WI38 (cell line): ENCODE results near the gene MCCC1.

Experiments used
- H3K4me3 ChIP-seq: 2 replicates; pipeline ENCODE4 v1.5.1; 2011; ENCODE audit warnings: low read depth, mild to moderate bottlenecking, control low read depth, low read length
- TF ChIP-seq, protein P1 (sequence below): IDR thresholded peaks from 2 replicates; pipeline ENCODE4 v1.5.1; 2012; ENCODE audit warnings: low read depth, mild to moderate bottlenecking, control low read depth, low read length

The MCCC1 gene

DNA sequence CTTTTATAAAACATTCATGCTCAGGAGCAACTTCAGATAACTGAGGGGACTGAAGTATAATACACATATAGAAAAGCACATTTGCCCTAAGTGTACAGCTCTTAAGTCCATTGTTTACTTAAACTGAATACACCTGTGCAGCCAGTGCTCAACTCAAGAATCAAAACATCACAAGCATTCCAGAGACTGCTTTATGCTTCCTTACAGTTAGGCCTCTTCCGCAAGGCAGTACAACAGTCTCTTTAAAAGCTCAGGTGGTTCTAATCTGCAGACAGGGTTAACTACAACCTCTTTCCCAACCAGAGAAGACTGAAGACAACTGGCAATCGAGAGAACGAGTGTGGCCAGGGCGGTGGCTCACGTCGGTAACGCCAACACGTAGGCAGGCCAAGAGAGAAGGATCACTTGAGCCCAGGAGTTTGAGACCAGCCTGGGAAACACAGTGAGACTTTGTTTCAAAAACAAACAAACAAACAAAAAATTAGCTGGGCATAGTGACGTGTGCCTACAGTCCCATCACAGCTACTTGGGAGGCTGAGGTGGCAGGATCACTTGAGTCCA is 16.9 kb downstream of the MCCC1 start:
- TF ChIP-seq, protein P1, sequence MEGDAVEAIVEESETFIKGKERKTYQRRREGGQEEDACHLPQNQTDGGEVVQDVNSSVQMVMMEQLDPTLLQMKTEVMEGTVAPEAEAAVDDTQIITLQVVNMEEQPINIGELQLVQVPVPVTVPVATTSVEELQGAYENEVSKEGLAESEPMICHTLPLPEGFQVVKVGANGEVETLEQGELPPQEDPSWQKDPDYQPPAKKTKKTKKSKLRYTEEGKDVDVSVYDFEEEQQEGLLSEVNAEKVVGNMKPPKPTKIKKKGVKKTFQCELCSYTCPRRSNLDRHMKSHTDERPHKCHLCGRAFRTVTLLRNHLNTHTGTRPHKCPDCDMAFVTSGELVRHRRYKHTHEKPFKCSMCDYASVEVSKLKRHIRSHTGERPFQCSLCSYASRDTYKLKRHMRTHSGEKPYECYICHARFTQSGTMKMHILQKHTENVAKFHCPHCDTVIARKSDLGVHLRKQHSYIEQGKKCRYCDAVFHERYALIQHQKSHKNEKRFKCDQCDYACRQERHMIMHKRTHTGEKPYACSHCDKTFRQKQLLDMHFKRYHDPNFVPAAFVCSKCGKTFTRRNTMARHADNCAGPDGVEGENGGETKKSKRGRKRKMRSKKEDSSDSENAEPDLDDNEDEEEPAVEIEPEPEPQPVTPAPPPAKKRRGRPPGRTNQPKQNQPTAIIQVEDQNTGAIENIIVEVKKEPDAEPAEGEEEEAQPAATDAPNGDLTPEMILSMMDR, result no peak
- H3K4me3 ChIP-seq, result no peak overlapping the region

GRCh38 chr3:183081459-183082183 is 17.7 kb downstream of the MCCC1 start:
- no peak overlapping the region for H3K4me3 ChIP-seq
- TF ChIP-seq, protein P1, result no peak

DNA sequence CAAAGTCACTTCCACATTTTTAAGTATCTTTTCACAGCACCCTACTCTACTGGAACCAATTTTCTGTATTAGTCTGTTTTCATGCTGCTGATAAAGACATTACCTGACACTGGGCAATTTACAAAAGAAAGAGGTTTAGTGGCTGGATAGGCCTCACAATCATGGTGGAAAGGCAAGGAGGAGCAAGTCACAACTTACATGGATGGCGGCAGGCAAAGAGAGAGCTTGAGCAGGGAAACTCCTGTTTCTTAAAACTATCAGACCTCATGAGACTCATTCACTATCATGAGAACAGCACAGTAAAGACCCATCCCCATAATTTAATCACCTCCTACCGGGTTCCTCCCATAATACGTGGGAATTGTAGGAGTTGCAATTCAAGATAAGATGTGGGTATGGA is 18.7 kb downstream of the MCCC1 start:
- H3K4me3 ChIP-seq, result no peak overlapping the region
- TF ChIP-seq, protein P1, result no peak

DNA sequence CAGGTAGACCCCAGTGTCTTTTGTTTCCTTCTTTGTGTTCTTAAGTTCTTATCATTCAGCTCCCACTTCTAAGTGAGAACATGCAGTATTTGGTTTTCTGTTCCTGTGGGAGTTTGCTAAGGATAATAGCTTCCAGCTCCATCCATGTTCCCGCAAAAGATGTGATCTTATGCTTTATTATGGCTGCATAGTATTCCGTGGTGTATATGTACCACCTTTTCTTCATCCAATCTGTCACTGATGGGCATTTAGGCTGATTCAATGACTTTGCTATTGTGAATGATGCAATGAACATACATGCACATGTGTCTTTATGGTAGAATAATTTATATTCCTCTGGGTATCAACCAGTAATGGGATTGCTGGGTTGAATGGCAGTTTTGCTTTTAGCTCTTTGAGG is 24.4 kb downstream of the MCCC1 start:
- H3K4me3 ChIP-seq, result no peak overlapping the region
- TF ChIP-seq, protein P1, result no peak

- TF ChIP-seq, protein P1, result no peak
- H3K4me3 ChIP-seq, result no peak overlapping the region
Observed at GRCh38 chr3:183074261-183074660, 25.0 kb downstream of the MCCC1 start.

DNA sequence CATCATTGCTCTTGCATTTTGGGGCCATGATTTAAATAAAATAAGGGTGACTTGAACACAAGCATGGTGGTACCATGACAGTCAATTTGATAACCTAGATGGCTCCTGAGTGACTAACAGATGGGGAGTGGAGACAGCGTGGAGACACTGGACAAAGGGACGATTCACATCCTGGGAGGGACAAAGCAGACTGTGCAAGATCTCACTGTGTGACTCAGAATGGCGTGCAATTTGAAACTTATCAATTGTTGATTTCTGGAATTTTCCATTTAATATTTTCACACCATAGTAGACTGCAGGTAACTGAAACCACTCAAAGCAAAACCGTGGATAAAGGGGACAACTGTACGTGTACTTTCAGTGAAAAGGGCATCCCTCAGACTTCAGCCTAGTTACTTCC is 25.5 kb downstream of the MCCC1 start:
- TF ChIP-seq, protein P1, result no peak
- no peak overlapping the region for H3K4me3 ChIP-seq

DNA sequence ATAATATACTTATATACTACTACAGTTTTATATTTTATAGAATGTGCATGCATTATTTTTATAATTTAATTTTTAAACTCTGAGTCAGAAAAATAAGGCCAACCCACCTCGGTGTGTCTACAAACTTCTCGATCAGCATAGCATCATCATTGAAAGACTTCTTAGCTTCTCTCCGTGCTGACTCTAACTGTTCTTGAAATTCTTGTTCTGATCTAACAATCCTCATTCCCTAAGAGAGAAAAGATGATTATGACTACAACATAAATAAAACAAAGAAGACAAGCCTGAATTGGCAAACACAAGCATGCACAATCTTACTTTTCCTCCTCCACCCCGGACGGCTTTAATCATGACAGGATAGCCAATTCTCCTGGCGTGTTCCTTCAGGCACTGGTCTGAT is 28.4 kb downstream of the MCCC1 start:
- TF ChIP-seq, protein P1, result no peak
- no peak overlapping the region for H3K4me3 ChIP-seq
